ENCODE results near the gene BTNL8. TPM values are rescaled to one million over a fixed set of nuclear protein-coding genes. Genes with fewer than 3 reads are reported as not detected.

Gene BTNL8
- polyA plus RNA-seq, 3 donors, result 0.13 to 0.50 (median 0.13) TPM

GRCh38 chr5:180860887-180861822, 37.8 kb upstream of the BTNL8 start, which contains the start of gene ZFP62:
TSS of gene ZFP62 (minus strand) at chr5:180861276. CDS start at chr5:180861219, 57 bp downstream.
- H3K36me3 Mint-ChIP-seq, result peaks cover 4 to 22% of the 10 kb centered on the region in 2 donors
- TF ChIP-seq, protein P1, sequence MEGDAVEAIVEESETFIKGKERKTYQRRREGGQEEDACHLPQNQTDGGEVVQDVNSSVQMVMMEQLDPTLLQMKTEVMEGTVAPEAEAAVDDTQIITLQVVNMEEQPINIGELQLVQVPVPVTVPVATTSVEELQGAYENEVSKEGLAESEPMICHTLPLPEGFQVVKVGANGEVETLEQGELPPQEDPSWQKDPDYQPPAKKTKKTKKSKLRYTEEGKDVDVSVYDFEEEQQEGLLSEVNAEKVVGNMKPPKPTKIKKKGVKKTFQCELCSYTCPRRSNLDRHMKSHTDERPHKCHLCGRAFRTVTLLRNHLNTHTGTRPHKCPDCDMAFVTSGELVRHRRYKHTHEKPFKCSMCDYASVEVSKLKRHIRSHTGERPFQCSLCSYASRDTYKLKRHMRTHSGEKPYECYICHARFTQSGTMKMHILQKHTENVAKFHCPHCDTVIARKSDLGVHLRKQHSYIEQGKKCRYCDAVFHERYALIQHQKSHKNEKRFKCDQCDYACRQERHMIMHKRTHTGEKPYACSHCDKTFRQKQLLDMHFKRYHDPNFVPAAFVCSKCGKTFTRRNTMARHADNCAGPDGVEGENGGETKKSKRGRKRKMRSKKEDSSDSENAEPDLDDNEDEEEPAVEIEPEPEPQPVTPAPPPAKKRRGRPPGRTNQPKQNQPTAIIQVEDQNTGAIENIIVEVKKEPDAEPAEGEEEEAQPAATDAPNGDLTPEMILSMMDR (IDR thresholded peaks at IDR 0.05), result peak; percentile 42
- Histone ChIP-seq H3K79me2 (ENCODE audit: insufficient read depth, low read length) (peaks cover 20% of the 10 kb centered on the region), H2AFZ (ENCODE audit: insufficient read depth, low read depth, low read length, poor library complexity, severe bottlenecking) (peak within 1 kb of the TSS; percentile 97), H3K27ac (ENCODE audit: low read depth in 1 of 2, low read length in 2 of 2) (peak within 1 kb of the TSS; percentile 75 to 92), H3K4me1 (ENCODE audit: control insufficient read depth in 1 of 2, insufficient read depth in 2 of 2, low read length in 2 of 2) (peaks cover 12 to 13% of the 10 kb centered on the region in 2 donors), H3K4me2 (replicated peaks; ENCODE audit: extremely low read depth, low read length, poor library complexity, severe bottlenecking) (peak within 1 kb of the TSS; percentile 98), H4K20me1 (ENCODE audit: insufficient read depth, low read length) (no peaks in the 10 kb centered on the region), H3K9me3 (replicated peaks in 1 of 2; ENCODE audit: control insufficient read depth in 1 of 2, insufficient read depth in 1 of 2, low read length in 2 of 2) (no peaks in the 10 kb centered on the region), H3K9ac (ENCODE audit: insufficient read depth, low read length, poor library complexity, severe bottlenecking) (peak within 1 kb of the TSS; percentile 87), H3K27me3 (ENCODE audit: control insufficient read depth in 2 of 2, insufficient read depth in 2 of 2, low read length in 2 of 2) (peaks cover 0 to 4% of the 10 kb centered on the region in 2 donors), H3K4me3 (replicated peaks in 1 of 3; ENCODE audit: low read depth in 2 of 3, low read length in 3 of 3) (peak within 1 kb of the TSS; percentile 74 to 97 (median 85)), H3K36me3 (replicated peaks in 1 of 2; ENCODE audit: control insufficient read depth in 1 of 2, insufficient read depth in 2 of 2, low read length in 2 of 2) (peaks cover 0 to 4% of the 10 kb centered on the region in 2 donors)
- under 1% methylated on average over 82 of the region's 84 CpGs for WGBS (ENCODE audit: insufficient coverage)
- H3K27ac Mint-ChIP-seq, result peak within 1 kb of the TSS; percentile 83 to 94 (median 90)
- peak within 1 kb of the TSS; percentile 90 to 93 for H3K4me3 Mint-ChIP-seq
- H3K9me3 Mint-ChIP-seq, result peaks cover 0 to 2% (median 0%) of the 10 kb centered on the region in 7 donors
- peaks cover 0 to 6% (median under 1%) of the 10 kb centered on the region in 3 donors for H3K27me3 Mint-ChIP-seq (ENCODE audit: low read depth in 3 of 3)
- peaks cover 11% of the 10 kb centered on the region for H3K4me1 Mint-ChIP-seq
- intact Hi-C loops (cut with micrococcal nuclease), result loop anchor here (2.0 to 10.0 kb wide), 3 partner anchors 34 to 294 kb away; partner anchors contain the start of gene MGAT1 (in 2 of the 2)
- DNase-seq, result peak; percentile 87 to 90 (median 88)

DNA sequence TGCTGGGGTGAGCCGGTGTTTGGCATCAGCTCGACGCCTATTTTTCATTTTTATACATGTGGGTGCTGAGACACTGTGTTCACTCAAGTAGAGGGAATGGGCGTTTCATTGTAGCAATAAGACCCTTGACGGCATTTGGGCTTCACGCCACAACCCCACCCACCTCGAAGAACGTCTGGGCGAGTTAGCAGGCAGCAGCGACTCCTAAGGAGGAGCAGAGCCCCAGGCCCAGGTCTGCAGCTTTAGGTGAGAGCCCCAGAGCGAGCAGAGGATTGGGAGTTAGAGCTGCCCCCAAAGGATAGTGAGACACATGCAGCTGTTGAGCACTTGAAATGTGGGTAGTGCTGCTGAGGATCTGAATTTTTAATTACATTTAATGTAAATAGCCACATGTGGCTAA, 36.3 kb upstream of the BTNL8 start:
- peaks cover 0 to 10% of the 10 kb centered on the region in 2 donors for H3K36me3 Mint-ChIP-seq
- TF ChIP-seq, protein P1 (IDR thresholded peaks at IDR 0.05), result no peak
- Histone ChIP-seq H3K27me3 (ENCODE audit: control insufficient read depth in 2 of 2, insufficient read depth in 2 of 2, low read length in 2 of 2) (peaks cover 0 to 11% of the 10 kb centered on the region in 2 donors), H4K20me1 (ENCODE audit: insufficient read depth, low read length) (no peaks in the 10 kb centered on the region), H3K27ac (ENCODE audit: low read depth in 1 of 2, low read length in 2 of 2) (no peak overlapping the region), H3K4me2 (replicated peaks; ENCODE audit: extremely low read depth, low read length, poor library complexity, severe bottlenecking) (no peak overlapping the region), H3K36me3 (replicated peaks in 1 of 2; ENCODE audit: control insufficient read depth in 1 of 2, insufficient read depth in 2 of 2, low read length in 2 of 2) (no peaks in the 10 kb centered on the region), H3K4me1 (ENCODE audit: control insufficient read depth in 1 of 2, insufficient read depth in 2 of 2, low read length in 2 of 2) (peaks cover 12 to 13% of the 10 kb centered on the region in 2 donors), H3K4me3 (replicated peaks in 1 of 3; ENCODE audit: low read depth in 2 of 3, low read length in 3 of 3) (no peak overlapping the region), H2AFZ (ENCODE audit: insufficient read depth, low read depth, low read length, poor library complexity, severe bottlenecking) (no peak overlapping the region), H3K9ac (ENCODE audit: insufficient read depth, low read length, poor library complexity, severe bottlenecking) (no peak overlapping the region), H3K9me3 (replicated peaks in 1 of 2; ENCODE audit: control insufficient read depth in 1 of 2, insufficient read depth in 1 of 2, low read length in 2 of 2) (no peaks in the 10 kb centered on the region), H3K79me2 (ENCODE audit: insufficient read depth, low read length) (peaks cover 20% of the 10 kb centered on the region)
- 90% methylated on average over 2 of the region's 11 CpGs for WGBS (ENCODE audit: insufficient coverage)
- H3K9me3 Mint-ChIP-seq, result no peaks in the 10 kb centered on the region
- no peak for DNase-seq
- peaks cover 0 to 9% (median 6%) of the 10 kb centered on the region in 3 donors for H3K27me3 Mint-ChIP-seq (ENCODE audit: low read depth in 3 of 3)
- intact Hi-C loops (cut with micrococcal nuclease), result loop anchor here (5.0 to 10.0 kb wide), 2 partner anchors 35 to 292 kb away; no protein-coding TSS in a partner anchor
- H3K4me1 Mint-ChIP-seq, result peaks cover 11% of the 10 kb centered on the region
- no peak overlapping the region for H3K27ac Mint-ChIP-seq
- no peak overlapping the region for H3K4me3 Mint-ChIP-seq
